Mesendoderm (in vitro differentiated cells): ENCODE results near the gene TGIF2.

Experiments
- DNase-seq: peaks from one replicate; pipeline ENCODE4 v3.0.0; 2013
- H2AK5ac ChIP-seq: 2 replicates; pipeline ENCODE4 v1.6.1; 2013; ENCODE audit warnings: low read length, inconsistent platforms
- H2BK120ac ChIP-seq: 2 replicates; pipeline ENCODE4 v1.6.1; 2013; ENCODE audit warnings: low read depth, mild to moderate bottlenecking, low read length, moderate library complexity, mixed read lengths
- H2BK15ac ChIP-seq: replicated peaks from 2 replicates; pipeline ENCODE4 v1.6.1; 2013; ENCODE audit warnings: low read depth, mild to moderate bottlenecking, moderate library complexity
- H2BK5ac ChIP-seq: 2 replicates; pipeline ENCODE4 v1.6.1; 2013; ENCODE audit warnings: low read length, inconsistent platforms
- H3K18ac ChIP-seq: 2 replicates; pipeline ENCODE4 v1.6.1; 2013; ENCODE audit warnings: mild to moderate bottlenecking, low read length, mixed read lengths
- H3K23ac ChIP-seq: one replicate; pipeline ENCODE4 v1.6.1; 2013; ENCODE audit warnings: low read length
- H3K27ac ChIP-seq: 2 replicates; pipeline ENCODE4 v1.5.1; 2013; ENCODE audit warnings: low read depth, mild to moderate bottlenecking, inconsistent platforms, low read length, moderate library complexity
- H3K27me3 ChIP-seq: 2 replicates; pipeline ENCODE4 v1.6.1; 2013; ENCODE audit warnings: low read length, control low read depth, mild to moderate bottlenecking, inconsistent platforms; ENCODE audit not compliant: insufficient read depth, poor library complexity
- H3K36me3 ChIP-seq: 2 replicates; pipeline ENCODE4 v1.6.1; 2013; ENCODE audit warnings: low read length, inconsistent platforms; ENCODE audit not compliant: control insufficient read depth, insufficient read depth
- H3K4ac ChIP-seq: one replicate; pipeline ENCODE4 v1.6.1; 2013; ENCODE audit warnings: low read depth, mild to moderate bottlenecking, low read length, moderate library complexity
- H3K4me1 ChIP-seq: 2 replicates; pipeline ENCODE4 v1.6.1; 2013; ENCODE audit warnings: low read depth, low read length, inconsistent platforms; ENCODE audit not compliant: control insufficient read depth
- H3K4me2 ChIP-seq: 2 replicates; pipeline ENCODE4 v1.6.1; 2013; ENCODE audit warnings: low read length
- H3K4me3 ChIP-seq: 2 replicates; pipeline ENCODE4 v1.5.1; 2013; ENCODE audit warnings: mild to moderate bottlenecking, low read length
- H3K56ac ChIP-seq: one replicate; pipeline ENCODE4 v1.6.1; 2013; ENCODE audit warnings: low read length
- H3K79me1 ChIP-seq: 2 replicates; pipeline ENCODE4 v1.6.1; 2013; ENCODE audit warnings: low read length, inconsistent platforms
- H3K79me2 ChIP-seq: 2 replicates; pipeline ENCODE4 v1.6.1; 2013; ENCODE audit warnings: mild to moderate bottlenecking, low read length; ENCODE audit not compliant: control insufficient read depth, insufficient read depth
- H3K9ac ChIP-seq: 2 replicates; pipeline ENCODE4 v1.6.1; 2013; ENCODE audit warnings: low read length, inconsistent platforms
- H4K5ac ChIP-seq: one replicate; pipeline ENCODE4 v1.6.1; 2013; ENCODE audit warnings: low read length
- H4K8ac ChIP-seq: one replicate; pipeline ENCODE4 v1.6.1; 2013; ENCODE audit warnings: low read depth, mild to moderate bottlenecking, control low read depth, low read length, moderate library complexity
- WGBS: extraction: QIAGEN DNeasy Blood & Tissue Kit; methylation state at CpG from one replicate; pipeline ENCODE4 v1.1.7; 2013; ENCODE audit warnings: low lambda C conversion rate, missing lambda C conversion rate; ENCODE audit not compliant: insufficient coverage; ENCODE audit errors: extremely low coverage; 5-methylcytosine and 5-hydroxymethylcytosine counted together

TGIF2 gene

DNA sequence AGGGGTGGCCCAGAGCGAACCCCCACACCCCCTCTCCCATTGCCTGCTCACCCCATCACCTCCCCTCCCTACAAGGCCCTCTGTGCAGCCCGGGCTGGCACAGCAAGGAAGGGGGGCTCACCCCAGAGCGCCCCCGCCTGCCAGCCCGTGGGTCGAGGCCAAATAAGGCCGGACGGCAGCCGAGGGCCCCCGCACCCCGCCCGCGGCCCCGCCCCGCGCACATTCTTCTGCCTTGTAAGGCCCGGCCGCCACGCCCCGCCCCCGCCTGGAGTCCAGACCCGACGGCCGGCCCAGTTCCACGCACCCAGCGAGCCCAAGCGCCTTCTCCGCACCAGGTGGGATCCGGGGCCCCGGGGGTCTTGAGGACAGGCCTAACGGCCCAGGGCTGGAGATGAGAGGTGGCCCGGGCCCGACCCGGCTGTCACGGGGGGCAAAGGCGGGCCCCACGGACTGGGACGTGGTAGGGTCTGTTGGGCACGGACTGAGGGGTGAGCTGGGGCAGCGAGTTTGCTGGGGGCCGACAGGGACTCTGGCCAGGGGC, 32.1 kb upstream of the TGIF2 start, which contains the start of gene MYL9:
Gene MYL9 (plus strand): TSS at position 293 of the 541 bp plus-strand sequence. CDS start 3,366 bp downstream, outside the sequence.
- Histone ChIP-seq H2AK5ac (peak within 1 kb of the TSS; percentile 85), H3K4me2 (peak within 1 kb of the TSS; percentile 90), H2BK15ac (no peak within 1 kb of the TSS), H2BK120ac (no peak within 1 kb of the TSS), H3K27me3 (no peaks in the 10 kb centered on the region), H3K56ac (peak within 1 kb of the TSS; percentile 96), H4K8ac (peak within 1 kb of the TSS; percentile 70), H4K5ac (no peak within 1 kb of the TSS), H3K4me1 (peaks cover 8% of the 10 kb centered on the region), H3K79me1 (peaks cover 14% of the 10 kb centered on the region), H3K36me3 (peaks cover 1% of the 10 kb centered on the region), H3K9ac (peak within 1 kb of the TSS; percentile 93), H3K4me3 (peak within 1 kb of the TSS; percentile 78), H2BK5ac (no peak within 1 kb of the TSS), H3K18ac (peak within 1 kb of the TSS; percentile 81), H3K79me2 (peaks cover 23% of the 10 kb centered on the region), H3K27ac (peak within 1 kb of the TSS; percentile 81), H3K23ac (peak within 1 kb of the TSS; percentile 89), H3K4ac (peak within 1 kb of the TSS; percentile 70)
- peak; percentile 74 for DNase-seq
- no CpG with 5 or more reads among the region's 41 CpGs for WGBS

- H3K4me1 ChIP-seq, result peaks cover 8% of the 10 kb centered on the region
These were observed 31.5 kb upstream of the TGIF2 start for GRCh38 chr20:36541768-36542488.

DNA sequence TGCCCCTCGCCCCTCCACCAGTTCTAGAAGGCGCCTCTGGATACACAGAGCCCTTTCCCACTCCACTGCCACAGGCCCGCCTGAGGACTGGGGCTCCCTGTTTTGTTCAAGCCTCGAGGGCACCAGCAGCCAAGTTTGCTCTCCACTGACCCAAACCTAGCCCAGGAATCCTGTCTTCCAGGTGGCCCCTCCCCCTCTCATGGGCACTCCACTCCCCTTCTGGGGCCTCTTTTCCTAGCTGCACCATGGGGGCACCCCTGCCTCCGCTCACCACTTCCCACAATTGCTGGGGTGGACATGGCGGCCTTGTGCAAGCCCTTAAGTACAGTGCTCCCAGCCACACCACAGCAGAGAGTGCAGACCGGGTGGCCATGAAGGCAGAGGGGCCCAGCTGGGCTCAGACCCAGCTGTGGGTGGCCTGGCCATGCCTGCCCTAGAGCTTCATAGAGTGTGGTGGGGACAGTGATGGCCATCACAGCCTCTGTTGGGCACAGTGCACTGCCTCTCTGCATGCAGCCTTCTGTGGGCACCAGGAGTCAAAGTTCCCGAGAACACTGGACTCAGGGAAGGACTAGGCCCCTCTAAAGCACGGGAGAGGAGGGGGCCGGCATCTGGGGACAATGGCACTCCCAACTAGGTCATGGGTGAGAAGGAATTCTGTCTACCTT, 30.7 kb upstream of the TGIF2 start:
- H3K9ac ChIP-seq, result peak overlapping the region; percentile 93
- no CpG with 5 or more reads among the region's 10 CpGs for WGBS
- H4K8ac ChIP-seq, result no peak overlapping the region
- H2BK120ac ChIP-seq, result no peak overlapping the region
- peaks cover 8% of the 10 kb centered on the region for H3K4me1 ChIP-seq
- no peak overlapping the region for H2AK5ac ChIP-seq
- no peak overlapping the region for H2BK15ac ChIP-seq
- peak overlapping the region; percentile 96 for H3K56ac ChIP-seq
- H3K4me2 ChIP-seq, result peak overlapping the region; percentile 75
- H3K27ac ChIP-seq, result no peak overlapping the region
- no peaks in the 10 kb centered on the region for H3K27me3 ChIP-seq
- peak overlapping the region; percentile 9 for H3K23ac ChIP-seq
- H3K18ac ChIP-seq, result no peak overlapping the region
- H2BK5ac ChIP-seq, result no peak overlapping the region
- no peak overlapping the region for H4K5ac ChIP-seq
- peaks cover 1% of the 10 kb centered on the region for H3K36me3 ChIP-seq
- peaks cover 23% of the 10 kb centered on the region for H3K79me2 ChIP-seq
- H3K4ac ChIP-seq, result no peak overlapping the region
- no peak overlapping the region for H3K4me3 ChIP-seq
- peaks cover 16% of the 10 kb centered on the region for H3K79me1 ChIP-seq
- no peak for DNase-seq

More at GRCh38 chr20:36541768-36542488, 31.5 kb upstream of the TGIF2 start:
- Histone ChIP-seq H4K5ac (no peak overlapping the region), H3K18ac (peak overlapping the region; percentile 81), H3K36me3 (peaks cover 1% of the 10 kb centered on the region), H3K4me3 (peak overlapping the region; percentile 78), H2BK15ac (no peak overlapping the region), H4K8ac (no peak overlapping the region), H2BK5ac (no peak overlapping the region), H3K4me2 (peak overlapping the region; percentile 75), H3K27ac (peak overlapping the region; percentile 81), H3K9ac (peak overlapping the region; percentile 93), H3K27me3 (no peaks in the 10 kb centered on the region), H3K56ac (peak overlapping the region; percentile 96), H2BK120ac (no peak overlapping the region), H3K79me1 (peaks cover 14% of the 10 kb centered on the region), H3K23ac (peak overlapping the region; percentile 89), H2AK5ac (peak overlapping the region; percentile 85), H3K4ac (peak overlapping the region; percentile 70), H3K79me2 (peaks cover 23% of the 10 kb centered on the region)
- no CpG with 5 or more reads among the region's 14 CpGs for WGBS
- DNase-seq, result peak; percentile 83

DNA sequence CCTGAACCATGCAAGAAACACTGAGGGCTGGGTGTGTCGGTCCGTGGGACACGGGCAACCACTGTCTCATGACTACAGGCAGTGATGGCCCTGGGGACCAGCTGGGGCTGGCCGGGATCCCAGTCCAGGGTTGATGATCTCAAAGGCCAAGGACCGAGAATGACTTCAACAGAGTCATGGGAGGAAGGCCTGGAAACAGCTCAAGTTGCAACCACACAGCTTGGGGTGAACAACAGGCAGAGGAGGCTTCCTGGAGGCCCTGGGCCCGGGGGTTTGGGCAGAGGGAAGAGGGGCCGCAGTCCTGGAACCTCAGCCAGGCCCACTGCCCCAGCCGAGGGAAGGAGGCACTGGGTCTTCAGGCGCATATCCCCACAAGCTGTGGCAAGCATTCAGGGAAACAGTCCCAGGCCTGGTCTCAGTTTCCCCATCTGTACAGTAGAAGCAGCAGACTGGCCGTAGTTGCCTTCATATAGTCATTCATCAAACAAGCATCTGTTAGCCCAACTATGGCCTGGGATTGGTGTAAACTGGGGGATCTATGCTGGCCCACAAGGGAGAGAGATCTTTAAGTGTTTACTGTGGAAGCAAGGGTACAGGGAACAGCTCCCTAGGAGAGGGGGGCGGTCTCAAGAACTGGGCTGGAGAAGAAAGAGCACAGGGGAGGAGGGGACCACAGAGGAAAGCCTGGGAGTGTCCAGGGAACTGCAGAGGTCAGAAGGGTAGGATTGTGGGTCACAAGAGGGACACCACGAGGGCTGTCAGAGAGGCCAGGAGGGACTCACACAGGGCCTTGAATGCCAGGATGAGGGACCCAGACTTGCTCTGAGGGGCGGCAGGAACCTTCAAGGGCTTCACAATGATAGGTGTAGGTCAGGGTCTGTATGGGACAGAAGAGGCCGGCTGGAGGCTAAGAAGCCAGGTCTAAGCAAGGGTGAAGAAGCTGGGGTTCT, 29.9 kb upstream of the TGIF2 start:
- WGBS, result no CpG with 5 or more reads among the region's 14 CpGs
- Histone ChIP-seq H3K18ac (no peak overlapping the region), H3K56ac (peak overlapping the region; percentile 96), H4K5ac (no peak overlapping the region), H3K4me2 (no peak overlapping the region), H3K4me1 (peaks cover 8% of the 10 kb centered on the region), H3K4me3 (no peak overlapping the region), H3K9ac (peak overlapping the region; percentile 93), H3K36me3 (peaks cover 1% of the 10 kb centered on the region), H2BK15ac (no peak overlapping the region), H2BK120ac (no peak overlapping the region), H4K8ac (no peak overlapping the region), H3K27ac (no peak overlapping the region), H3K4ac (no peak overlapping the region), H2BK5ac (no peak overlapping the region), H3K79me1 (peaks cover 16% of the 10 kb centered on the region), H3K27me3 (no peaks in the 10 kb centered on the region), H3K23ac (no peak overlapping the region), H3K79me2 (peaks cover 23% of the 10 kb centered on the region), H2AK5ac (no peak overlapping the region)
- DNase-seq, result no peak
